Prostate gland (tissue), 2 donors: ENCODE results near the gene MED6.

Experiments
- CTCF ChIP-seq, 4 experiments: fragments of 200-600 bp in 2 of 4; fragments of 450-650 bp in 2 of 4; sonication (generic) in 2 of 4; IDR thresholded peaks; 1 replicate in 3 of 4; 2 replicates in 1 of 4; pipeline ENCODE4 v1.5.1; 2016 to 2019; ENCODE audit warnings: antibody characterized with exemption in 4 of 4, mild to moderate bottlenecking in 2 of 4, moderate library complexity in 2 of 4
- POLR2A ChIP-seq: fragments of 450-650 bp; IDR thresholded peaks from one replicate; pipeline ENCODE4 v1.6.1; 2016; ENCODE audit warnings: antibody characterized with exemption, mild to moderate bottlenecking

GRCh38 chr14:70646705-70647104 is 46.2 kb upstream of the MED6 start:
- TF ChIP-seq CTCF (IDR thresholded peaks at IDR 0.05) (no peak), POLR2A (no peak)
